GM21367 (cell line): Measurements from ENCODE around the gene FUBP3.
"Not testable (repeated sequence)": the region's sequence is repeated elsewhere in the genome, so short reads cannot be mapped to it uniquely, and the experiment has no call there.

Experiments used
- ATAC-seq: cut with Tn5 transposase; IDR thresholded peaks from one replicate; pipeline ENCODE4 v1.9.1; 2021; ENCODE audit not compliant: unreplicated experiment

Gene FUBP3

DNA sequence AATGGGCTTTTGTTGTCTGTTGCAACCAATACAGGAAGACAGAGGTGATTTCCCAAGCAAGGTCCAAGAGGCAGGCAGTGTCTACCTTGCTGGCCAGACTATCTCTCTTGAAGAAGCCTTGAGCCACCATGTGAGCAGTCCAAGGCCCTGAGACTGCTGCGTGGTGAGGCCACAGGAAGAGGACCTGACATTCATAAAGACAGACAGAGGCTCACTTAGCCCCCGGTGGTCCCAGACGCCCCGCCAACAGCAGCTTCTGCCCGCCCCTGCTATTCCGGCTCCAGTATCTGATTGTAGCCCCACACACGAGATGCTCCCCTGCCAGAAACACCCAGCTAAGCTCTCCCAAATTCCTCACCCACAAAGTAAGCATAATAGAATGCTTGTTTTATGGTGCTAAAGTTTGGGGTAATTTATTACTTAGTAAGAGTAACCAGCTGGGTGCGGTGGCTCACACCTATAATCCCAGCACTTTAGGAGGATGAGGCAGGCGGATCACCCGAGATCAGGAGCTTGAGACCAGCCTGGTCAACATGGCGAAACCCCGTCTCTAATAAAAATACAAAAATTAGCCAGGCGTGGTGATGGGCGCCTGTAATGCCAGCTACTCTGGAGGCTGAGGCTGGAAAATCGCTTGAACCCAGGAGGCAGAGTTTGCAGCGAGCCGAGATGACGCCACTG, 22.8 kb upstream of the FUBP3 start:
- ATAC-seq = no peak

DNA sequence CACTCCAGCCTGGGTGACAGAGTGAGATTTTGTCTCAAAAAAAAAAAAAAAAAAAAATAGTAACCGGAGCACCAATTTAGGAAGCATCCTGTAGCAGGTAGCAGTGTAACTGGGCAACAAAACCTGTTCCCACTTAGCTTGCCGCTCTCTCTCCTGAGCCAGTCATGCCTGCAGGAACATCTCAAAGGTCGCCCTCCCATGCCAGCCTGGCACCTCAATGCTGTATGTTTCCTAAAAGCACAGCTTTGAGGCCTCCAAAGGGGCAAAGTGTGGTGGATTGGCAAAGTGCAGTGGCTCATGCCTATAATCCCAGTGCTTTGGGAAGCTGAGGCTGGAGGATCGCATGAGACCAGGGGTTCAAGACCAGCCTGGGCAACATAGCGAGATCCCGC, 22.3 kb upstream of the FUBP3 start:
- no peak for ATAC-seq

DNA sequence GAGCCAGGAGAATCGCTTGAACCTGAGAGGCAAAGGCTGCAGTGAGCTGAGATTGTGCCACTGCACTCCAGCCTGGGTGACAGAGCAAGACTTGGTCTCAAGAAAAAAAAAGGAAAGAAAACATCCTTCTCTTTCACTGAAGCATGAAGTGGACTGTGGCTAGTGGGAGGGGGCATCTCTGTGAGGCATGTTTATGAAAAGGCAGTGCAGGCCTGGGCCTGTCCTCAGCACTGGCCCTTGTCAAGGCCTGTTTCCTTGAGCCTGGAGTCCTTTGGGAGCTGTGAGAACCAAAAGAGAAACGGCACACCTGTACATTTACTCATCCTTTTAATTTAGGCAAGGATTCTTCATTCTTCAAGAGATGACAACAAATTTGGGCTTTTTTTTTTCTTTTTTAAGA, 18.3 kb upstream of the FUBP3 start:
- no peak for ATAC-seq

DNA sequence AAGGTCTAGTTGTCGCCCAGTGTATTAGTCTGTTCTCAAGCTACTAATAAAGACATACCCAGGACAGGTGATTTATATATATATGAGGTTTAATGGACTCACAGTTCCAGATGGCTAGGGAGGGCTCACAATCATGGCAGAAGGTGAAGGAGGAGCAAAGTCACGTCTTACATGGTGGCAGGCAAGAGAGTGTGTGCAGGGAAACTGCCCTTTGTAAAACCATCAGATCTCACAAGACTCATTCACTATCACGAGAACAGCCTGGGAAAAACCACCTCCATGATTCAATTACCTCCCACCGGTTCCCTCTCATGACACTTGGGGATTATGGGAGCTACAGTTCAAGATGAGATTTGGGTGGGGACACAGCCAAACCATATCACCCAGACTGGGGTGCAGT, 16.9 kb upstream of the FUBP3 start:
- not testable (repeated sequence) for ATAC-seq

DNA sequence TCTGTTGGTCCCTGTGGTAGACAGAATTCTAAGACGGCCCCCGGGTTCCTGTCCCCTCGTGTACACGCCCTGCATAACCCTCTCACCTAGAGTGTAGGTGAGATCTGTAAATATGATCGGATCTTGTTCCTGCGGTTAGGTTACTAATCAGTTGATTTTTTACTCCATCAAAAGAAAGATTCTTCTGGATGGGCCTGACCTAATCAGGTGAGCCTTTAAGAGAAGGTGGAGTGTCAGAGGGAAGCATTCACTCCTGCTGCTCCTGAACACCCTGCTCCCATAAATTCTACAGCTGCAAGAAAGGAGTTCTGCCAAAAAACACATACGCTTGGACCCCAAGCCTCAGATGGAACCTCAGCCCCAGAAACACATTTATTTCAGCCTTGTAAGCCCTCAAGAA, 15.6 kb upstream of the FUBP3 start:
- no peak for ATAC-seq

- no peak for ATAC-seq
Observed at GRCh38 chr9:130565792-130566191, 13.6 kb upstream of the FUBP3 start.

- no peak for ATAC-seq
Observed at GRCh38 chr9:130570208-130570607, 9.2 kb upstream of the FUBP3 start.

GRCh38 chr9:130575514-130575913, 3.9 kb upstream of the FUBP3 start:
- ATAC-seq = no peak

- no peak for ATAC-seq
Observed at GRCh38 chr9:130576176-130576575, 3.2 kb upstream of the FUBP3 start.

DNA sequence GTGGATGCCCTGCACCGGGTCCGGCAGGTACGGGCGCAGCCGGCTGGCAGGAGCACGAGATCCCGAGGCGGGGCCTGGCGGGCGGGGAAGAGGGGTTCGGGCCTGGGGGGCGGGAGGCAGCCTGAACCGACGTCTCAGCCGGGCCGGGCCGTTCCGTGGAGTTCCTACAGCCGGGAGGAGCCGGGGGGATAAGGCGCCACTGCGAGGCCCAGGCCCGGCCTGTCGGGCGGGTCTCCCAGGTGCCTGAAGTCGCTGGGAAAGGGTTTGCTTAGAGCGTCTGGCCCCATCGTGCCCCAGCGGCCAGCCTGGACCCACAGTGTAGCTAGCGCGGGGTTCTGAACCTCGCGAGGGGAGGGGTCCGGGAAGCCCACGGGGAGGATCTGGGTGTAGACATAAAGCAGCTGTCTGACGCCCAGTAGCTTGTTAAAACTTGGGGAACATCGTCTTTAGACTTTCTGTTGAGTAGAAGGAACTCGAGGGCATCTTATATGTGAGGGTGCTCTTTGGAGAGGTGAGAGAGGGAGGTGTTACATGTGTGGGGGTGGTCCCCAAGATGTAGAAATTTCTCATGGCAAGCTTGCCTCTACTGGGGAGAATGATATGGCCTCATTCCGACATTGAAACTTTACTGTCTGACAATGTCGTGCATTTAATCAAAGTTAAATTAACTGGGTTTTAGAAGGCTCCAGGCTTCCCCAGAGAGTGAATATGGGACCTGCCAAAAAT, 524 bp downstream of the FUBP3 start:
- ATAC-seq = peak; percentile 39

GRCh38 chr9:130581766-130582165, 2.4 kb downstream of the FUBP3 start:
- no peak for ATAC-seq

DNA sequence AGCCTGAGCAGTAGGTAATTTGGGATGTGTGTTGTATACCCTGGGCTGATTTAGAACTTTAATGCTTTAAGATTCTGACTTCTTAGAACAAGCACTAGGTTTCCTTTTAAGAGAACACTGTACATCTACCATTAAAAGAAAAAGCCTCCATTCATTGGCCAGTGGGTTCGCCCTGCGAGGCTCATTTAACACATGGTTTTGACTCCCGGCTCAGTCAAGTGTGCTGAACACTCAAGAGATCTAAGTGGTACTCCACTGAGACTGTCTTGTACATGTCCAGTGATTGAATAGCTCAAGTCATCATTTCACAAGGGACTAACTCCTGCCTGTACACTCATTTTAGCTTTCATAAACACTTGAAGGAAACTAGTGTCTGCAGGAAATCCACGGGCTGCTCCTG, 3.9 kb downstream of the FUBP3 start:
- ATAC-seq = no peak

DNA sequence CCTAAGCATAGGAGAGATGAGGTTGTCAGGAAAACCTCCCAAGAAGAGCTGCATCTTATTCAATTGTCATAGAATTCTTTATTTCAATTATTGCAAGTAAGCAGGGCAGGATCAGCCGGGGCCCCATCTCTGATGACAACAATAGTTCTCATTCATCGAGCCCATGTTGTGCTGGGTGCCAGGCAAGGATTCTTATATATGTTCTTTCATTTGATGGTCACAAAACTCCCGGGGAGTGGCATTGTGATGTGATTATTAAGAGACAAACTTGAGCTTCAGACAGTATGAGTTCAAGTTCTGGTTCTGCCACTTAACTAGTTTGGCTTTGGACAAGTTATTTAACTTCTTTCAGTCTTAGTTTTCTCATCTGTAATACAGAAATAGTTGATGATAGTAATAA, 8.5 kb downstream of the FUBP3 start:
- no peak for ATAC-seq

- no peak for ATAC-seq
Observed at GRCh38 chr9:130588416-130588815, 9.0 kb downstream of the FUBP3 start.

GRCh38 chr9:130589754-130590153, 10.4 kb downstream of the FUBP3 start:
- ATAC-seq = no peak

GRCh38 chr9:130590305-130590704, 10.9 kb downstream of the FUBP3 start:
- no peak for ATAC-seq

DNA sequence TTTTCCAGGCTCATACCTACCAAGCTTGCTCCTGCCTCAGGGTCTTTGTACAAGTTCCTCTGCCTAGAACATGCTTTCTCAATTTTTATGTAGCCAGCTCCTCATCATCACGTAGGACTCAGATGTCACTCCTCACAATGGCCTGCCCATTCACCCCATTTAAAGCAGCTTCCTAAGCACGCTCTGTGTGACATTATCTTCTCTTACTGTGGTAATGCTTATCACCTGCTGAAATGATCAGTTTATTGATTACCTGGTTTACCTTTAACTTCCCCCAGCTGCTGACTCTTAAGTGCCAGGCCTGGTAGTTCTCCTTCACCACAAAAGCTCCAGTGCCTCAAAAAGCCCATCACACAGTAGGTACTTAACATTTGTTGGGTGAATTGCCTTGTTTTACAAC, 13.6 kb downstream of the FUBP3 start:
- ATAC-seq = no peak

- no peak for ATAC-seq
Observed at GRCh38 chr9:130597228-130597627, 17.9 kb downstream of the FUBP3 start.

DNA sequence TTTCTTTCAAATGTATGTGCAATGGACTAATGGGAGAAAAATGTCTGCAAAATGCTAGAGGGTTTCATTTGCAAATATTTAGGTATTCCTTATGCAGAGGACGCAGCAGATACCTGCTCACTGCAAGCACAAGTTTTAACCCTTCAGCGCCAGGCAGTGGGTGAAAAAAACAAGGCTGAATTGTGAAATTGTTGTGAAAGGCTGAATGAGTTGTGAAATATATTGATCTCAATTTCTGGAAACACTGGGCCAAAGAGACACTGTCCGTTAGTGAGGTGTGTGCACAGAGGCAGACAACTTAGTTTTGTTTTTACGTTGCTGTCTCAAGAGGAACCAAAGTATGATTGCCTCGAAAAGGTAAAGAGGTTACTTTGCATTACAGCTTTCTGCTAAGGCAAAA, 18.8 kb downstream of the FUBP3 start:
- ATAC-seq = no peak

DNA sequence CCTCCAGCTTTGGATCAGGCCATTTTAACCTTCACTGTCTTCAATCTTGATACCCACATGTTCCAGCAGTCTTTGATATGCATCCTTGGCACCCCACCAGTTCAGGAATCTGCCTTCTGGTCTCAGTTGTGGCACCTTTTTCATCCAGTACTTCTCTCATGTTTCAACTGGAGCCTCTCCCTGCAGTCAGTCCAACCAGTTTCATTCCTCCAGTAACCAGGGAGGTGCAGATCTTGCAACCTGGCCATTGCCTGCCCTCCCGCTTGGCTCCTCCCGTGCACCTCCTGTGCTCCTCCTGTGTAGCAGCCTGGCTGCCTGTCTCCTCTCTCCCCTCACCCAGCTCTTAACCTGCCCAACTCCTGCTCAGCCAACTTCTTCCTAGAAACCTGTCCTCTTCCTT, 20.2 kb downstream of the FUBP3 start:
- ATAC-seq = no peak

GRCh38 chr9:130601100-130601499, 21.7 kb downstream of the FUBP3 start:
- no peak for ATAC-seq

DNA sequence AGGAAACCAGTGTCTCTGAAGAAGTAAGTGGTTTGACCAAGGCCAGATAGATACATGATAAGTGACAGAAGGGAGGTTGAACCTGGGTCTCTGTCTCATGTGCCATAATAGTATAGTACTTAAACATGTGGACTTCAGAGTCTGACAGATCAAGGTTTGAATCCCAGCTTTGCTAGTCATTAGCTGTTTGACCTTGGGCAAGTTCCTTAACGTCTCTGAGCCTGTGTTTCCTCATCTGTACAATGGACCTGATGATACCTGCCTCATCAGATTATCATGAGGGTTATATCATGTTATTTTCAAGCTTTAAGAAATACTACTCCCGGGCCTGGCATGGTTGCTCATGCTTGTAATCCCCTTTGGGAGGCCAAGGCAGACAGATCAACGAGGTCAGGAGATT, 24.9 kb downstream of the FUBP3 start:
- ATAC-seq = no peak
